Heart right ventricle (tissue), 16 donors: Measurements from ENCODE around the gene SPOCD1. TPM values are rescaled to one million over a fixed set of nuclear protein-coding genes. Genes with fewer than 3 reads are reported as not detected.

Experiments used
- ATAC-seq, 8 donors: fragments of 200-7000 bp; cut with Tn5 transposase; one replicate each; pipeline ENCODE4 v1.9.1; 2020; ENCODE audit warnings: mild to moderate bottlenecking in 8 of 8, moderate library complexity in 8 of 8, moderate number of reproducible peaks in 1 of 8
- DNase-seq, 2 donors: peaks; one replicate each; pipeline ENCODE4 v3.0.0-alpha.2; 2020
- H3K27ac ChIP-seq, 10 donors: fragments of 200-600 bp; sonication (generic) in 2 of 10; one replicate each; pipeline versions ENCODE4 v1.5.0 to v1.8.0; 2020 to 2022; ENCODE audit warnings: mild to moderate bottlenecking in 3 of 10
- H3K27me3 ChIP-seq, 7 donors: fragments of 200-600 bp; one replicate each; pipeline ENCODE4 v1.8.0; 2021 to 2022; ENCODE audit warnings: mild to moderate bottlenecking in 2 of 7
- H3K36me3 ChIP-seq, 9 donors: fragments of 200-600 bp; sonication (generic) in 1 of 9; one replicate each; pipeline versions ENCODE4 v1.5.0 to v1.8.0; 2020 to 2022; ENCODE audit warnings: mild to moderate bottlenecking in 2 of 9
- H3K4me1 ChIP-seq, 9 donors: fragments of 200-600 bp; sonication (generic) in 1 of 9; one replicate each; pipeline versions ENCODE4 v1.5.0 to v1.8.0; 2020 to 2022; ENCODE audit warnings: mild to moderate bottlenecking in 4 of 9
- H3K4me3 ChIP-seq, 10 donors: fragments of 200-600 bp; sonication (generic) in 2 of 10; one replicate each; pipeline versions ENCODE4 v1.5.0 to v1.8.0; 2020 to 2022; ENCODE audit warnings: mild to moderate bottlenecking in 7 of 10, moderate library complexity in 2 of 10
- H3K9me3 ChIP-seq, 11 donors: fragments of 200-600 bp in 10 of 11; sonication (generic) in 2 of 11; one replicate each; pipeline versions ENCODE4 v1.5.0 to v1.8.0; 2013 to 2022; ENCODE audit warnings: mild to moderate bottlenecking in 2 of 11, control low read depth in 1 of 11, moderate library complexity in 1 of 11
- WGBS, 2 donors: extraction: QIAGEN DNeasy Blood & Tissue Kit; methylation state at CpG; one replicate each; pipeline ENCODE4 v1.1.7; 2013; ENCODE audit warnings: inconsistent platforms in 1 of 2; 5-methylcytosine and 5-hydroxymethylcytosine counted together
- intact Hi-C, 10 donors: fragments of 100-400 bp; cut with DNase I; formaldehyde crosslinking; loops; one replicate each; pipeline versions ENCODE4 v1.11.1 to v1.14.2; 2022
- polyA plus RNA-seq, 2 donors: library from polyadenylated mRNA; stranded (reverse); fragments of 200-250 nt; gene quantifications; one replicate each; pipeline ENCODE4 v1.2.3, GENCODE V29; 2013
- total RNA-seq, 10 donors: library from RNA; stranded (reverse); fragmentation: NEBNext Ultra II Directional in 3 of 10; extraction: Animal tissue kit (Norgen Biotek cat#: 25700) in 3 of 10; gene quantifications; one replicate each; pipeline versions ENCODE4 v1.2.1 to v1.2.4, GENCODE V29; 2021 to 2023
- TF ChIP-seq, protein P1 (sequence below), 9 donors: fragments of 200-600 bp; sonication (generic) in 2 of 9; IDR thresholded peaks; one replicate each; pipeline versions ENCODE4 v1.5.0 to v1.8.0; 2021 to 2022; ENCODE audit warnings: antibody characterized with exemption in 9 of 9, mild to moderate bottlenecking in 5 of 9, moderate library complexity in 1 of 9
- donor health status: Arrhythmogenic right ventricular cardiomyopathy.
- donor health status: ischemic (EF 13 %, LVEDD 7.1; RV severe dilation, severe dysfunction).
- donor health status: healthy with polysubstance abuse.
- donor health status: DM: no; HTN: yes; CAD: no.
- donor health status: DM: no; HTN: no; CAD: no.
- donor health status: ischemic (EF 25% LVEDD 6.9; RV normal size, moderate dysfunction).
- donor health status: ischemic (EF 25% LVEDD 5.7; RV mildly dilated, moderate dysfunction).
- donor health status: healthy.
- donor health status: DM: yes; HTN: yes; CAD: no.
- donor health status: Ischemic cardiomyopathy.
- donor health status: ischemic (EF 35%, LVEDD 5.7; RV mildly dilated, moderate dysfunction).
- donor health status: nonischemic (EF 11% LVEDD 7.7; RV severe dilation, severe dysfunction).
- donor health status: DM: yes; HTN: yes; CAD: no.
- donor health status: PGD.
- donor health status: ischemic (EF 29% LVEDD 5.4; RV normal size, mild dysfunction).
- donor health status: nonischemic (EF 23%, LVEDD 6.1; RV moderate dilation, normal function).

SPOCD1 gene
- total and polyA plus RNA-seq, 12 donors, result 0.12 to 1.2 (median 0.41) TPM; not detected in 8

DNA sequence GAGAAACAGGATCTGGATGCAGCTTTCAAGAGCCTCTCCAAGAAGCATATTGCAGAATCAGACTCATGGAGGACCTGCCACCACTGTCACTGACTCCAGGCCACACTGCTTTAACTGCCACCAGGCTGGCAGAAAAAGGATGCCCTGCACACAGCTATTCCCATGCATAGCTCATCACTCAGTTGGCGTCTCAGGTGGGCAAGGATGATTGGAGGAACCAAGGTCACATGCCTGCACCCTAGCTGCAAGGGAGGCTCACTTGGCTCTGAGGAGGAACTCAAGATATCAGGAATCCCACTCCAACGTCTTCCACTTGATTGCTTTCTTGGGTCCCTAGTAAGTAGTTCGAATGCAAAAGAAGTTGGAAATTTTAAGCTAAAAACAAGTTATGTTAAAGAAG, 19.6 kb upstream of the SPOCD1 start:
- ATAC-seq (no peak), DNase-seq (no peak)
- 87 to 88% methylated on average over 3 of the region's 3 CpGs for WGBS, 2 donors
- Histone ChIP-seq H3K27ac (no peak overlapping the region), H3K27me3 (peaks cover 0 to 9% (median 2%) of the 10 kb centered on the region in 7 donors), H3K9me3 (no peaks in the 10 kb centered on the region), H3K4me1 (peaks cover 0 to 5% (median 0%) of the 10 kb centered on the region in 9 donors), H3K36me3 (no peaks in the 10 kb centered on the region), H3K4me3 (no peak overlapping the region)
- TF ChIP-seq, protein P1, sequence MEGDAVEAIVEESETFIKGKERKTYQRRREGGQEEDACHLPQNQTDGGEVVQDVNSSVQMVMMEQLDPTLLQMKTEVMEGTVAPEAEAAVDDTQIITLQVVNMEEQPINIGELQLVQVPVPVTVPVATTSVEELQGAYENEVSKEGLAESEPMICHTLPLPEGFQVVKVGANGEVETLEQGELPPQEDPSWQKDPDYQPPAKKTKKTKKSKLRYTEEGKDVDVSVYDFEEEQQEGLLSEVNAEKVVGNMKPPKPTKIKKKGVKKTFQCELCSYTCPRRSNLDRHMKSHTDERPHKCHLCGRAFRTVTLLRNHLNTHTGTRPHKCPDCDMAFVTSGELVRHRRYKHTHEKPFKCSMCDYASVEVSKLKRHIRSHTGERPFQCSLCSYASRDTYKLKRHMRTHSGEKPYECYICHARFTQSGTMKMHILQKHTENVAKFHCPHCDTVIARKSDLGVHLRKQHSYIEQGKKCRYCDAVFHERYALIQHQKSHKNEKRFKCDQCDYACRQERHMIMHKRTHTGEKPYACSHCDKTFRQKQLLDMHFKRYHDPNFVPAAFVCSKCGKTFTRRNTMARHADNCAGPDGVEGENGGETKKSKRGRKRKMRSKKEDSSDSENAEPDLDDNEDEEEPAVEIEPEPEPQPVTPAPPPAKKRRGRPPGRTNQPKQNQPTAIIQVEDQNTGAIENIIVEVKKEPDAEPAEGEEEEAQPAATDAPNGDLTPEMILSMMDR (IDR thresholded peaks at IDR 0.05), result no peak
- intact Hi-C loops, result no loop called here

- no peak overlapping the region for H3K4me3 ChIP-seq
- no peaks in the 10 kb centered on the region for H3K9me3 ChIP-seq
- ATAC-seq, result no peak
- no peak for DNase-seq
- no peaks in the 10 kb centered on the region for H3K36me3 ChIP-seq
- H3K27me3 ChIP-seq, result peaks cover 0 to 9% (median 3%) of the 10 kb centered on the region in 7 donors
- TF ChIP-seq, protein P1 (IDR thresholded peaks at IDR 0.05), result no peak
- intact Hi-C loops, result no loop called here
- peaks cover 0 to 5% (median 0%) of the 10 kb centered on the region in 9 donors for H3K4me1 ChIP-seq
- 78 to 82% methylated on average over 6 of the region's 6 CpGs for WGBS, 2 donors
- H3K27ac ChIP-seq, result no peak overlapping the region
Measured at GRCh38 chr1:31834501-31834900, 18.7 kb upstream of the SPOCD1 start.

- Histone ChIP-seq H3K4me1 (peaks cover 0 to 19% (median 0%) of the 10 kb centered on the region in 9 donors), H3K27ac (no peak overlapping the region), H3K27me3 (peaks cover 0 to 10% (median 1%) of the 10 kb centered on the region in 7 donors), H3K4me3 (no peak overlapping the region), H3K9me3 (no peaks in the 10 kb centered on the region), H3K36me3 (no peaks in the 10 kb centered on the region)
- intact Hi-C loops, result no loop called here
- DNase-seq (no peak), ATAC-seq (no peak)
- WGBS, 2 donors, result 68 to 77% methylated on average over 9 of the region's 9 CpGs
- TF ChIP-seq, protein P1 (IDR thresholded peaks at IDR 0.05), result no peak
Measured at GRCh38 chr1:31831397-31832378, 15.9 kb upstream of the SPOCD1 start.

GRCh38 chr1:31830511-31830910, 14.7 kb upstream of the SPOCD1 start:
- TF ChIP-seq, protein P1 (IDR thresholded peaks at IDR 0.05), result no peak
- Histone ChIP-seq H3K36me3 (no peaks in the 10 kb centered on the region), H3K4me1 (peaks cover 0 to 24% (median 0%) of the 10 kb centered on the region in 9 donors), H3K9me3 (no peaks in the 10 kb centered on the region), H3K4me3 (no peak overlapping the region), H3K27ac (no peak overlapping the region), H3K27me3 (peaks cover 0 to 10% (median 0%) of the 10 kb centered on the region in 7 donors)
- intact Hi-C loops, result no loop called here
- no peak for DNase-seq
- ATAC-seq, result no peak
- 83 to 88% methylated on average over 8 of the region's 8 CpGs for WGBS, 2 donors
